ENCODE results near the gene CCSER1. TPM values are rescaled to one million over a fixed set of nuclear protein-coding genes. Genes with fewer than 3 reads are reported as not detected.

The CCSER1 gene
- total RNA-seq, 1 experiment from 2014 or later = 0.98 TPM

DNA sequence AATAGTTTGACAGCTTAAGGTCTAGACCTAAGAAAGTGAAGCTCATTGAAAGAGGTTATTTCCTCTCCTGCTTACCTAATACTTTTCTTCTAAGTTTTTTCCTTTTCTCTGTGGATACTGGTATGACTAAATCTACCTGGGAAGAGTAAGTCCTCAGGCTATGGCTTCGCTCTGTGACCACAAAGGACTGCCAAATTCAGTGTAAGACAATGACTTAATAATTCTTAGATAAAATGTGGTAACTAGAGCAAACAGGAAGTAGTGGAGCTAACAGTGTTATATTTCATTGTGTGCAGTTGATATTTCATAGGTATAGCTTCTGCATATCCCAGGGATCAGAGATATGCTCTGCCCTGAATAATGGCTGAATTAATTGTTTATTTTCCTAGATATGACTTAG is 418.9 kb downstream of the CCSER1 start:
- DNase-seq (ENCODE audit: low read depth) = no peak
- in situ Hi-C loops (cut with HindIII; ENCODE audit: low pct_unique_long_range_greater_than_20kb, low sequenced_read_pairs) = no loop called here

GRCh38 chr4:90570615-90571014 is 443.4 kb downstream of the CCSER1 start:
- in situ Hi-C loops (cut with HindIII; ENCODE audit: low pct_unique_long_range_greater_than_20kb, low sequenced_read_pairs) = no loop called here

DNA sequence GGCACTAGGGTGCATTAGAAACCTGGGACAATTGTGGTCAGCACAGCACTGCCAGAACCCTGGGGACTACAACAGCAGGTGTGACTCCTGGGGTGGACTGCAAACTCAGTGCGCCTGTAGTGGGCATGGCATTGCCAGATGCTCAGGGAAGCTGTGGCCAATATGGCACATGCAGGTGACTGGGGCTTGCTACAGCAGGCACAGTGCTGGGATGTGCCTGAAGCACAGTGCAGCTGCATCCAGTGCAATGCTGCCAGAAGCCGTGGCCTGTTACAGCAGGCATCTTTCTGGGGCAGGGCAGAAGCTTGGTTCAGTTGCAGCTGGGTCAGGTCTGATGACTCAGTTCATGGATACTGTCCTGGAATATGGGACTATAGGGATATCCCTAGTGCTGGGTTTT is 445.8 kb downstream of the CCSER1 start:
- no peak for DNase-seq (ENCODE audit: low read depth)
- in situ Hi-C loops (cut with HindIII; ENCODE audit: low pct_unique_long_range_greater_than_20kb, low sequenced_read_pairs) = no loop called here

More at GRCh38 chr4:90570615-90571014, 443.4 kb downstream of the CCSER1 start:
- DNase-seq (ENCODE audit: low read depth) = no peak

GRCh38 chr4:90575371-90575770 is 448.2 kb downstream of the CCSER1 start:
- DNase-seq (ENCODE audit: low read depth) = no peak
- in situ Hi-C loops (cut with HindIII; ENCODE audit: low pct_unique_long_range_greater_than_20kb, low sequenced_read_pairs) = no loop called here

GRCh38 chr4:90580326-90580725 is 453.1 kb downstream of the CCSER1 start:
- no peak for DNase-seq (ENCODE audit: low read depth)
- in situ Hi-C loops (cut with HindIII; ENCODE audit: low pct_unique_long_range_greater_than_20kb, low sequenced_read_pairs) = no loop called here

DNA sequence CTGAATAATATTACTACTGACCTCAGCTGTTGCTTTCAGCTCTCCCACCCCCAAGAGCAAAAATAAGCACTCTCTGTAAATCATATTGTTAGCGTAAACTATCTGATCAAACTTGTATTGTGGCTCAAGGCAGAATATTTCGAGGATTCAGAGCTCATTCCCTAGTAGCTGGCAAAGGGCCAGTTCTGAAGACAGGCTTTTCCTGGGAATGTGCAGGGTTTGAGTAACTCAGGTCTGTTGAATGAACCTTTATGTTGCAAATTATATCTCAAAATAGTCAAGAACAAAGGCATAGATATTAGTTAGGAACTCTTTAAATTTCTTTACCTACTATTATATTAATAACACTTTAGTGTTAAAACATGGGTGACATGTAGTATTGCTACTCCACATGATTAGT is 454.9 kb downstream of the CCSER1 start:
- no peak for DNase-seq (ENCODE audit: low read depth)
- in situ Hi-C loops (cut with HindIII; ENCODE audit: low pct_unique_long_range_greater_than_20kb, low sequenced_read_pairs) = no loop called here

DNA sequence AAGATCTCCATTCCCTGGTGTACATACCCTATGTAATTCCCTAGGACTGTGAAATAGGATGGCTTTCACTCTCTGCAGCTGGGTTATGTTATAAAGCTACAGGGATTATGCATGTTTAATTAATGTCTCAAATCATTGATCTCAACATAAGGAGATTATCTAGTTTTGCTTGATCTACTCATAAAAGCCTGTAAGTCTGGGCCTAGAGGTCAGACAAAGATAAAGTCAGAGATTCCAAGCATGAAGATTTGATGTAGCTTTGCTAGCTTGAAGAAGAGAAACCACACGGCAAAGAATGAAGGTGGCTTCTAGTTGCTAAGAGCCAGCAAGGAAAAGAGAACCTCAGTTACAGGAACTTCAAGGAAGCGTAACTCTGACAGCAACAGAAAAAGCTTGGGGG is 456.9 kb downstream of the CCSER1 start:
- in situ Hi-C loops (cut with HindIII; ENCODE audit: low pct_unique_long_range_greater_than_20kb, low sequenced_read_pairs) = no loop called here
- no peak for DNase-seq (ENCODE audit: low read depth)

DNA sequence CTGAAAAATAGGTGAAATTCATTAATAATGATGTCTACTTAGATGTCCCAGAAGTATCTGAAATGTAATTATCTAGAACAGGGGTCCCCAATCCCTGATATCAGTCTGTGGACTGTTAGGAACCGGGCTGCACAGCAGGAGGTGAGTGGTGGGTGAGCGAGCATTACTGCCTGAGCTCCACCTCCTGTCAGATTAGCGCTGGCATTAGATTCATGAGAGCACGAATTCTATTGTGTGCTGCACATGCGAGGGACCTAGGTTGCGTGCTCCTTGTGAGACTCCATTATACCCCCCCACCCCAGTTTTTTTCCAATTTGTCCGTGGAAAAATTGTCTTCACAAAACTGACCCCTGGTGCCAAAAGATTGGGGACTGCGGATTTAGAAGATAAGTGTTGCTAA is 458.8 kb downstream of the CCSER1 start:
- in situ Hi-C loops (cut with HindIII; ENCODE audit: low pct_unique_long_range_greater_than_20kb, low sequenced_read_pairs) = no loop called here
- no peak for DNase-seq (ENCODE audit: low read depth)

- DNase-seq (ENCODE audit: low read depth) = no peak
- in situ Hi-C loops (cut with HindIII; ENCODE audit: low pct_unique_long_range_greater_than_20kb, low sequenced_read_pairs) = no loop called here
These were observed 459.6 kb downstream of the CCSER1 start for GRCh38 chr4:90586799-90587198.

DNA sequence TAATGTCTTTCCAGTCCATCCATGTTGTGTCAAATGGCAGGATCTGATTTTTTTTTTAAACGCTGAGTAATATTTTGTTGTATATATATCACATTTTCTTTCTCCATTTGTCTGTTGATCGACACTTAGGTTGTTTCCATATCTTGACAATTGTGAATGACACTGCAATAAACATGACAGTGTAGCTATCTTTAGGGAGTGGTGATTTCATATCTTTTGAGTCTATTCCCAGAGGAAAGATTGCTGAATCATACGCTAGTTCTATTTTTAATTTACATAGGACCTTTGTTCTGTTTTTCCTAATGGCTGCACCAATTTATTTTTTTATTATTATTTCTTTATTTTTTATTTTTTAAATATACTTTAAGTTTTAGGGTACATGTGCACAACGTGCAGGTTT is 470.7 kb downstream of the CCSER1 start:
- in situ Hi-C loops (cut with HindIII; ENCODE audit: low pct_unique_long_range_greater_than_20kb, low sequenced_read_pairs) = no loop called here
- no peak for DNase-seq (ENCODE audit: low read depth)

GRCh38 chr4:90598741-90599140 is 471.5 kb downstream of the CCSER1 start:
- in situ Hi-C loops (cut with HindIII; ENCODE audit: low pct_unique_long_range_greater_than_20kb, low sequenced_read_pairs) = no loop called here
- DNase-seq (ENCODE audit: low read depth) = no peak

GRCh38 chr4:90602726-90603125 is 475.5 kb downstream of the CCSER1 start:
- in situ Hi-C loops (cut with HindIII; ENCODE audit: low pct_unique_long_range_greater_than_20kb, low sequenced_read_pairs) = no loop called here
- DNase-seq (ENCODE audit: low read depth) = no peak

DNA sequence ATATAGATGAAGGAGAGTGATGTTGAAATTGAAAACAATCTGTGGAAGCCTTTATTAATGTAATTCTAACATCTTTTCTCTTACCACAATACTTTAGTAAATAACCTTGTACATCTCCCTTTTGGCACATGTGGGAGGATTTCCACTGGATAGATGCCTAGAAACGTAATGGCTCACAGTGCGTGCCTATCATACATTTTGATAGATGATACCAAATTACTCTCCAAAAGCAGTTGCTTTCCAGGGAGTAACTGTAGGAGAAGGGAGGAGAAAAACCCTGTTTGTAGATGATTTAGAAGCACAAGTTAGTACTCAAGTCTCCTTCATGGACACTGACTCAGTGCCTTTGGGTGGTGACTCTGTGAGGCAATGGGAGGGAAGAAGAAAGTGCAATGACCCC is 476.3 kb downstream of the CCSER1 start:
- no peak for DNase-seq (ENCODE audit: low read depth)
- in situ Hi-C loops (cut with HindIII; ENCODE audit: low pct_unique_long_range_greater_than_20kb, low sequenced_read_pairs) = no loop called here

DNA sequence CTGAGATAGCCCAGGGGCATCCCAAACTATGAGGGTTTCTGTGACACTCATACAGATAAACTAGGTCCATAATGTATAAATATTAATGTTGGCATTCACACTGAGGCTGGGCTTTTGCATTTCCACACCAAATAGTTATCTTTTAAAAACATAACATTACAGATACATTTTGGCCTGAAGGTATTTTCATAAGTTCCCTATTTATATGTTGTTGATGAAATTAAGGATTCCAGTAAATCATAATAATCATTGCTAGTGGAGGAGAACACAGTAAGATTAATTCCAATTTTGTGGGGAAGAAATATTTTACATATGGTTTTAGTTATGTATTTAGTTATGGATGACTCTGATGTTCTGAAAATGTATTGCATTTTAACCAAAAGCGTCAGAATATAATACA is 479.6 kb downstream of the CCSER1 start:
- in situ Hi-C loops (cut with HindIII; ENCODE audit: low pct_unique_long_range_greater_than_20kb, low sequenced_read_pairs) = no loop called here
- no peak for DNase-seq (ENCODE audit: low read depth)

GRCh38 chr4:90614371-90614770 is 487.2 kb downstream of the CCSER1 start:
- in situ Hi-C loops (cut with HindIII; ENCODE audit: low pct_unique_long_range_greater_than_20kb, low sequenced_read_pairs) = no loop called here
- DNase-seq (ENCODE audit: low read depth) = no peak

DNA sequence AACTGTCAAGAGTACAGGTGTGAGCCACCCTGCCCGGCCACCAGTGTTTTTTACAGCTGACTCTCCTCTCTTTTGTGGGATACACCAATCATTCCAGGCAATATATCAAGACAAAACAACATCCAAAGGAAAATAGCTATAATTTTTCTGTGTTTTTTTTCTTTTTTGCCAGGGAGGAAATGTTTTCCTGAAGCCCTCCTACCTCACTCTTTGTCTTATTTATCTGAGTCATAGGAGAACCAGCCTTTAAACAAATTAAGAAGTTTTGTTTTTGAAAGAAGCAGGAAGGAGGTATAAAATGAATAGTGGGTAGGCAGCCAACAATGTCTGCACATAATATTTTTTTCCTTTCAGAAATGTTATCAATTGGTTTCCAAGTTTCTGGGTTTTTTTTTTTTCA is 493.9 kb downstream of the CCSER1 start:
- no peak for DNase-seq (ENCODE audit: low read depth)
- in situ Hi-C loops (cut with HindIII; ENCODE audit: low pct_unique_long_range_greater_than_20kb, low sequenced_read_pairs) = no loop called here

- in situ Hi-C loops (cut with HindIII; ENCODE audit: low pct_unique_long_range_greater_than_20kb, low sequenced_read_pairs) = no loop called here
- DNase-seq (ENCODE audit: low read depth) = no peak
These were observed 497.6 kb downstream of the CCSER1 start for GRCh38 chr4:90624781-90625180.

GRCh38 chr4:90641861-90642599 is 514.8 kb downstream of the CCSER1 start:
- in situ Hi-C loops (cut with HindIII; ENCODE audit: low pct_unique_long_range_greater_than_20kb, low sequenced_read_pairs) = no loop called here
- no peak for DNase-seq (ENCODE audit: low read depth)

GRCh38 chr4:90643156-90643555 is 516.0 kb downstream of the CCSER1 start:
- DNase-seq (ENCODE audit: low read depth) = no peak
- in situ Hi-C loops (cut with HindIII; ENCODE audit: low pct_unique_long_range_greater_than_20kb, low sequenced_read_pairs) = no loop called here

DNA sequence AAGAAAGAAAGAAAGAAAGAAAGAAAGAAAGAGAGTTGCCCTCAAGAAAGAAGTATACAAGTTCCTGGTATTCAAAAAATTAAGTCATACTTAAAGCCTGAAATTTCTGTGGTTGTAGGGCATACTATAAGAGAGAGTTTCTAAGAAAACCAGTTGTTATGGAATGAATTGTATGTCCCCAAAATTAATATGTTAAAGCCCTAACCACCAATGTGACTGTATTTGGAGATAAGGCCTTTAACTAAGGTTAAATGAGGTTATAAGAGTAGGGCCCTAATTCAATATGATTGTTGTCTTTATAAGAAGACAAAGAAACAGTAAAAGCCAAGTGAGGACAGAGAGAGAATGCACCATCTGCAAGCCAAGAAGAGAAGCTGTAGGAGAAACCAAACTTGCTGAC is 521.1 kb downstream of the CCSER1 start:
- in situ Hi-C loops (cut with HindIII; ENCODE audit: low pct_unique_long_range_greater_than_20kb, low sequenced_read_pairs) = no loop called here
- DNase-seq (ENCODE audit: low read depth) = no peak

Measured in Caki2 (cell line).